DMS 273 (cell line): ENCODE measurements around the gene HMCN2.

Source experiments
- DNase-seq: peaks from one replicate; lab custom pipeline; 2025; ENCODE audit not compliant: unreplicated experiment; lab: John Stamatoyannopoulos, UW

Gene HMCN2

DNA sequence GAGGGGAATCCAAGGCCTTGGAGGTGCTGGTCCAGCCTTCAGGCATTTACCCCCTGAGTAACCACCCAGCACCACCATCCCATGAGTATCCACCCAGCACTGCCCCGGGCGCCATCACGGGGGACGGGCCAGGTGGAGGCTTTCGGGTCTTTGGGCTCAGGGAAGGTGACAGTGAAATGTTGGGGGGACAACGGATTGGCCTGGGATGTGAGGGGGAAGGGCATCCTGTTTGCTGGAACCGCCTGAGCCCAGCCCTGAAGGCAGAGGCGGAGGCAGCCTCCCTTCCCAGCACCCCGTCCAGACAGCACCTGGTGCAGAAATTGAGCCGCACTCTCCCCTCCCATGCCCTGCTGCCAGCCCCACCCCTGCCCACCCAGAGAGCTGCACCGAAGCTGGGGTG lies 196.2 kb downstream of the HMCN2 start:
- DNase-seq, result no peak

DNA sequence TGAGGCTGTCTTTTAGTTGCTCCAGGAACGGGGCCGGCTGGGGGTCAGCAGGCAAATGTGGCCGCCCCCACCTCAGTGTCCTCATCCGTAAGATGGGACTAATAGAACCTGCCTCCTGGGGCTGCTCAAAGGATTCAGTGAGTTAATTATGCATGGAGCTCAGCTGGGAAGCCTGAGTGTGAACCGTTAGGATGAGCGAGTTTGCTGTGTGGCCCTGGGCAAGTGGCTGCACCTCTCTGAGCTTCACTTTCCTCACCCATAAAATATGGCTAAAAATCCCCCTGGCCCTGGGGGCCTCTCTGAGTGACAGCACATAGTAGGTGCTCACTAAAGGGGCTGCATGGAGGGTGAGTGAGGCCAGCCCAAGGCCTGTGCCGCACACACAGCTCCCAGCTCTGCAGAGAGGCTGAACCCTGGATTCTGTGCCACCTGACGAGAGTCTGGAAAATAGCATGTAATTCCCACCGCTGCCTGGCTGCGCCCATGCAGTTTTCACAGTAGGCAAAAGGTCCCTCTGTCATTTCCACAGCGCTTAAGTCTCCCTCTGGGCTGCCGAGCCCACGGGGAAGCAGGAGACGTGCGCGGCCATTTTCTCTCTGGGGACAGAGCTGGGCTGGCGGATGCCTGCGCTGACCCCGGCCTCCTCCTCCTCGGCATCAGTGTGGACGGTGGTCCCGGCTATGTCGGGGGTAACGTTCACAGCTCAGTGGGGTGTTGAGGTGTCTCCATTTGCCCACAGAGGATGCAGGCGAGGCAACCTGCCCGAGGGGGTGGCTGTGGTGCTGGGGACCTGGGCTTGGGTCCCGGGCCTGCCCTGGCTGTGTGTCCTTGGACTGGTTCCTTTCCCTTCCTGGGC lies 197.4 kb downstream of the HMCN2 start:
- DNase-seq, result no peak

GRCh38 chr9:130463763-130464745 lies 198.5 kb downstream of the HMCN2 start:
- no peak for DNase-seq

DNA sequence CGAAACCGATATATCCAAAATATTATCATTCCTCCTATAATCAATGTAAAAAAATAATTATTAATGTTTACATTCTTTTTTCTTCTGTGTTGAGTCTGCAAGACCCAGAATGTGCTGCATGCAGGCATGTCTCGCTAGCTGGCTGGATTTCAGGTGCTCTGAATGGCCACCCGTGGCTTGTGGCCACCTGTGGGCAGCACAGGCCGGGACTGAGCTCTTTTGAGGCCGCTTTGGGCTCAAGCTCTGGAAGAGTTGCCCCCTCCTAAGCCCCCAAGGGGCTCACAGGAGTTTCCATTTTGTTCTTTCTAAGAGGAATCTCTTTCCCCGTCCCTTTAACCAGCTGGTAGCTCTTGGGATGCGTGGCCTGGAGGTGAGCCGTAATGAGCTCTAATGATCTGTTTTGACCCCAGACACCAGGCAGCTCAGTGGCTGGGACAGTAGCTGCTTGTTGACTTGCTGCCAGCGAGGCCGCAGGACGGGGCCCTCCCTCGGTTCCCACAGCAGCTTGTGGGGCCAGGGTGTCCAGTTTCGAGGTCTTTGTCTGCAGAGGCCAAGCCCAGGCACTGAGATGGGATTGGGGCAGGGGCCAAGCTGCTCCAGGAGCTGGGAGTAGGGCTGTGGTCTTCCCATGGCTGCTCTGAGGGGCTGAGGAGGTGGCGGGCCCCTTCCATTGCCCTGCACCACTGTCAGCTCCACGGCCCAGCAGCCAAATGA lies 200.0 kb downstream of the HMCN2 start:
- DNase-seq, result peak; percentile 68

GRCh38 chr9:130466537-130467217 lies 201.1 kb downstream of the HMCN2 start:
- DNase-seq, result peak; percentile 66

GRCh38 chr9:130467316-130467715 lies 201.8 kb downstream of the HMCN2 start:
- peak; percentile 98 for DNase-seq

DNA sequence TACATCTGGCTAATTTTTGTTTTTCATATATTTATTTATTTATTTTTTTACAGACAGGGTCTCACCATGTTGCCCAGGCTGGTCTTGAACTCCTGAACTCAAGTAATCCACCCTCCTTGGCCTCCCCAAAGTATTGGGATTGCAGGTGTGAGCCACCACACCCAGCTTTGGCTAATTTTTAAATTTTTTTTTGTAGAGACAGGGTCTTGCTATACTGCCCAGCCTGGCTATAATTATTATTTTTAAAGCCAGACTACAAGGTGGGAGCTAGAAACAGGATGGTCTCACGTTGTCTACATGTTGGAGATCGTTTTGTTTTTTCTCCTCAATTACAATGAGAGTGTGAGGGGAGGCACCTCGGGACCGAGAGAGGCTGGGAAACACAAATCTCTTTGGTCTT lies 203.0 kb downstream of the HMCN2 start:
- DNase-seq, result no peak

GRCh38 chr9:130470269-130470668 lies 204.7 kb downstream of the HMCN2 start:
- no peak for DNase-seq

- DNase-seq, result no peak
Measured at GRCh38 chr9:130470950-130471349, 205.4 kb downstream of the HMCN2 start.

- DNase-seq, result no peak
Measured at GRCh38 chr9:130471411-130472183, 206.0 kb downstream of the HMCN2 start.

DNA sequence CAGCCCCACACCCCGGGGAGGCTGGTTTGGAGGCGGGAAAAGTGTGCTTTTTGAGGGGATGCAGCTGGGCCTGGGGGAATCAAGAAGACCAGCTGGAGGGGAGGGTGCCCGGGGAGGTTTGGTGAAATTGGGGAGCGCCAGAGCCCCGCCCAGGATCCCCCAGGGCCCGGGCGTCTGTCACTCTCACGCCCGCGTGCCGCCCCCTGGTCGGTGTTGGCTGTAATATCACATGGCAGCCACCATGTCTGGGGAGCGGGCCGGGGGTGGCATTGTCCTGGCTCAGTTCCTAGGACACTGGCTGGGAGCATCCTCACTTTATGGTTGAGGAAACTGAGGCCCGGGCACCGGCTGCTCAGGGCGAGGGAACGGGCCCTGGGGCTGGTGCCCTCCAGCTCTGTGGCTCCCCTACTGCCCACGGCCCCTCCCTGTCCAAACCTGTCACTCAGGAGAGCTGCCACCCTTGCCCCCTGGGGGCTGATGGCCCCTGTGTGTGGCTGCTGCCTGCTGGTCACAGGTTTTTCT lies 206.7 kb downstream of the HMCN2 start:
- DNase-seq, result no peak

- no peak for DNase-seq
Measured at GRCh38 chr9:130473009-130473408, 207.4 kb downstream of the HMCN2 start.

DNA sequence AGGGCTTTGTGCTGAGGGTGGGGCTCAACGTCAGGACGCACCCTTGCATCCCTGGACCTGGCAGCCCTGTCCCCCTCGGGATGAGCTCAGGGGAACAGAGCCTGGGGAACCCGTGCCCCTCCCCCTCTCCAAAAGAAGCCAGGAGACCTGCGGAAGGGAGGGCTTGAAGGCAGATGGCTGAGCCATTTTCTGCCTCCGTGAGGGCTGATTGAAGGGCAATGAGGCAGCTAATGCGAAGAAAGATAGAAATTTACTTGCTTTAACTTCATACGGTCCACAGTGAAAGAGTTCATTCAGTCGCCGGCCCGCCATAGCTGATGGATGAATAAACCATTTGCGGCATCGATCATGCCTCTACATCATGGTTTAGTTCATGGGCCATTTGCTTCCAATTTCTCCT lies 208.0 kb downstream of the HMCN2 start:
- DNase-seq, result peak; percentile 47

GRCh38 chr9:130474106-130474505 lies 208.5 kb downstream of the HMCN2 start:
- DNase-seq, result no peak

DNA sequence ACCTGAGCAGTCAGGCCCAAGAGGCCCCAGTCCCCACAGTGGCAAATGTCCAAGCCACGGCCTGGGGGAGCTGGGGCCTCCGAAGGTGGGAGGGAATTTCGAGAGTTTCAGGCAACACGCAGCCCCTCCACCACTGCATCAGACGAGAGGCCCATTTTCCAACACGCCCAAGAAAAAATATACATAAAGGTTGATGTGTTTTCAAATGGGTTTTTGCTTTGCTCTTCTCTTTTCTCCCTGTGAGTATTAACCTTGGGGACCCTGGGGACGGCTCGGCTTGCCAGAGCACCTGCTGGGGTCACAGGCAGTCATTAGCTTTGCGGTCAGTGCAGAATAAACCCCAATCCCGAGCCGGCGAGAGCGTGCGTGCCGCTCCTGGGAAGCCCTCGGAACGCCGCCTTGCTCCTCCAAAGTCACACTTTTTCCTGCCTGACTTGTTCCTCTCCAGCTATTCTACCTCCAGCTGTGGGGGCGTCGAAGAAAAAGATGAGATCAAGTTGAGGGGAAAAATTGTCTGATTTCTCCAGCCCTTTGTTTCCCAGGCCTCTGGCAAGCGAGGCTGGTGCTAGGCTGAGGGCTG lies 210.7 kb downstream of the HMCN2 start:
- no peak for DNase-seq

DNA sequence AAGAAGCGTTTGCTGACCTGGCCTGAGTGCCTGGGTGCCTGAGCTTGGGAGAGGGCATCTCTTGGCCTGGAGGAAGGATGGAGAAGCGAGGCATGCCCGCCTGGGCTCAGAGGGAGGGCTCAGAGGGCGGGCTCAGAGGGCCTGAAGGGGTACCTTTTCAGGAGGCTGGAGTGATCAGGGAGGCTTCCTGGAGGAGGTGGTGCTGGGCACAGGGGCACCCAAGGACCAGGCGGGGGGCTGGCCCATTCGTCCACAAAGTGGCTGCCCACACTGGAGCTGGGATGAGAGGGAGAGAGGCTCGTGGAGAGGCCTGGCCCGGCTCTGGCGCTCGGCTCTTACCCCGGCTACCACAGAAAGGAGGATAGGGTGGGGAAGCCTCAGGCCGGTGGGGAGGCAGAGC lies 212.0 kb downstream of the HMCN2 start:
- DNase-seq, result no peak

GRCh38 chr9:130478152-130478551 lies 212.6 kb downstream of the HMCN2 start:
- DNase-seq, result no peak

DNA sequence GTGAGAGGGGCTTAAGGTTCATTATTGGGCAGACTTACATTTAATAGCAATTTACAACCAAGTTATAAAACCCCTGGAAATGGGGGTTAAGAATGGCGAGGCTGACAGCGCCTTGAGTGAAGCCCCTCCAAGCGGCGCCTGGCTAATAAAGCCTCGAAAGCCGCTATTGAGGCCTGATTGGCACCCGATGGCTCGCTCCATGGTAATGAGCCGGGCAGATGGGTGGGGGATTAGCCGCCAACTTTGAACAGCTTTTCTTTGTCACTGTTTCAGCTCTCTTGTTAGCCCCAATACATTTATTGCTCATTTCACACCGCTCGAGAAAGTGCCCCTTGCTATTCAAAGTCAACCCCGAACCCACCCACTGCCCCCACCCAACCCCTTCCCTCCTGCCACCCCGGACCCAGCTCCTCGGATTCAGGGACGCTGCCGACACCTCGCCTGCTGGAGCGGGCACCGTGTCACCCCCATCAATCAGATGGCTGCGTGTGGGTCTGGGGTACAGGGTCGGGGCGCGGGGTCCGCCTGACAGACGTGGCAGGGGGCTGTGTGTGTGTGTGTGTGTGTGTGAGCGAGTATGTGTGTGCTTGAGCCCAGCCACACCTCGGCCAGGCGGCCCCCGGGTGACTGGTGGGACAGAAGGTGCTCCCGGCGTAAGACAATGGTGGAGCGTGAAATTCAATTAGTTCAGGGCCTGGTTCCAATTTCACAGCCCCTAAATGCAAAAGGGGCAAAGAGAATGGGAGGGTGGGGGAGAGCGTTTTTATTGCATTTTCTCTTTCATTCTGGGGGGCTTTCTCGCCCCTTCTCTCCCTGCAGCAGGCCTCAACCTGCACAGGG lies 213.4 kb downstream of the HMCN2 start:
- no peak for DNase-seq
